Measurements from ENCODE around the gene IL4R. TPM values are rescaled to one million over a fixed set of nuclear protein-coding genes. Genes with fewer than 3 reads are reported as not detected.
A peak's percentile ranks its signal among the peaks of the same experiment; 100 is the strongest.

IL4R gene
- total RNA-seq, 1 donor from 2014 or later: 202 TPM

- H3K36me3 Mint-ChIP-seq (ENCODE audit: low read depth): peaks cover 92% of the 10 kb centered on the region
- ChIA-PET CTCF (no interaction called here), POLR2A (interaction anchor here (0.5 kb wide), 1 partner anchor 26 kb away, joined by 3 read pairs; no protein-coding TSS in a partner anchor)
- H3K27ac Mint-ChIP-seq: peak overlapping the region; percentile 41
- H3K9me3 Mint-ChIP-seq: no peaks in the 10 kb centered on the region
- intact Hi-C loops (cut with micrococcal nuclease): no loop called here
- DNase-seq (no peak), ATAC-seq (ENCODE audit: low read depth) (no peak)
- H3K4me1 Mint-ChIP-seq: peaks cover 35% of the 10 kb centered on the region
- no peak for TF ChIP-seq CTCF (IDR thresholded peaks at IDR 0.05)
- H3K27me3 Mint-ChIP-seq: no peaks in the 10 kb centered on the region
- H3K4me3 Mint-ChIP-seq: no peak overlapping the region
Measured at GRCh38 chr16:27349276-27349675, 35.5 kb downstream of the IL4R start.

GRCh38 chr16:27350006-27350405 is 36.2 kb downstream of the IL4R start:
- peak overlapping the region; percentile 46 for H3K27ac Mint-ChIP-seq
- no peak overlapping the region for H3K4me3 Mint-ChIP-seq
- POLR2A ChIA-PET: no interaction called here

DNA sequence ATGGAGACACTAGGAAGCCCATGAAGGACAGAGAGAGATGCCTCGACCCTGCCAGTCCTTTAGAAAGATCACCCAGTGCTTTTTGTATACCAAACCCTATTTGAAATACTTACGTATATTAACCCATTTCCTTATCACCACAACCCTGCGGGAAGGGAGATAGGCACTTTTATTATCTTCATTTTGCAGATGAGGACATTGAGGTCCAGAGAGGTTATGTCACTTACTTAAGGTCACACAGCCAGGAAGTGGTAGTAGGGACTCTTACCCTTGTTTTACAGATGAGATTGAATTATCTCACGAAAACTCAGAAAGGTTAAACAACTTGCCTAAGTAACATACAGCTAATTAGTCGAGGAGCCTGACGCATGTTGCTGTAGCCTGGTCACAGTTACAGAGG is 38.2 kb downstream of the IL4R start:
- POLR2A ChIA-PET: interaction anchor here (1.2 kb wide), 1 partner anchor 117 kb away, joined by 3 read pairs; no protein-coding TSS in a partner anchor
- intact Hi-C loops (cut with micrococcal nuclease): loop anchor here (5.0 kb wide), 1 partner anchor 35 kb away; no protein-coding TSS in a partner anchor
- no peak overlapping the region for H3K27ac Mint-ChIP-seq

More at GRCh38 chr16:27350006-27350405, 36.2 kb downstream of the IL4R start:
- no peaks in the 10 kb centered on the region for H3K27me3 Mint-ChIP-seq
- ATAC-seq (ENCODE audit: low read depth) (no peak), DNase-seq (no peak)
- CTCF ChIA-PET: interaction anchor here (1.2 kb wide), 1 partner anchor 171 kb away, joined by 3 read pairs; no protein-coding TSS in a partner anchor
- no peaks in the 10 kb centered on the region for H3K9me3 Mint-ChIP-seq
- no peak for TF ChIP-seq CTCF (IDR thresholded peaks at IDR 0.05)
- H3K36me3 Mint-ChIP-seq (ENCODE audit: low read depth): peaks cover 93% of the 10 kb centered on the region
- H3K4me1 Mint-ChIP-seq: peaks cover 33% of the 10 kb centered on the region
- intact Hi-C loops (cut with micrococcal nuclease): loop anchor here (5.0 kb wide), 1 partner anchor 33 kb away; no protein-coding TSS in a partner anchor

GRCh38 chr16:27353853-27354252 is 40.1 kb downstream of the IL4R start:
- no peak for TF ChIP-seq CTCF (IDR thresholded peaks at IDR 0.05)
- ATAC-seq (ENCODE audit: low read depth) (no peak), DNase-seq (no peak)
- intact Hi-C loops (cut with micrococcal nuclease): loop anchor here (5.0 kb wide), 1 partner anchor 37 kb away; no protein-coding TSS in a partner anchor
- Mint-ChIP-seq H3K4me3 (no peak overlapping the region), H3K27ac (no peak overlapping the region), H3K4me1 (peaks cover 6% of the 10 kb centered on the region), H3K36me3 (ENCODE audit: low read depth) (peaks cover 92% of the 10 kb centered on the region), H3K9me3 (no peaks in the 10 kb centered on the region), H3K27me3 (no peaks in the 10 kb centered on the region)
- POLR2A ChIA-PET: no interaction called here
- CTCF ChIA-PET: interaction anchor here (1.2 kb wide), 1 partner anchor 14 kb away, joined by 3 read pairs; no protein-coding TSS in a partner anchor

More for the DNA sequence above, 38.2 kb downstream of the IL4R start:
- no peak overlapping the region for H3K4me3 Mint-ChIP-seq
- H3K27me3 Mint-ChIP-seq: no peaks in the 10 kb centered on the region
- H3K36me3 Mint-ChIP-seq (ENCODE audit: low read depth): peaks cover 94% of the 10 kb centered on the region
- H3K9me3 Mint-ChIP-seq: no peaks in the 10 kb centered on the region
- no peak for TF ChIP-seq CTCF (IDR thresholded peaks at IDR 0.05)
- CTCF ChIA-PET: no interaction called here
- ATAC-seq (ENCODE audit: low read depth): no peak
- peaks cover 17% of the 10 kb centered on the region for H3K4me1 Mint-ChIP-seq
- no peak for DNase-seq

DNA sequence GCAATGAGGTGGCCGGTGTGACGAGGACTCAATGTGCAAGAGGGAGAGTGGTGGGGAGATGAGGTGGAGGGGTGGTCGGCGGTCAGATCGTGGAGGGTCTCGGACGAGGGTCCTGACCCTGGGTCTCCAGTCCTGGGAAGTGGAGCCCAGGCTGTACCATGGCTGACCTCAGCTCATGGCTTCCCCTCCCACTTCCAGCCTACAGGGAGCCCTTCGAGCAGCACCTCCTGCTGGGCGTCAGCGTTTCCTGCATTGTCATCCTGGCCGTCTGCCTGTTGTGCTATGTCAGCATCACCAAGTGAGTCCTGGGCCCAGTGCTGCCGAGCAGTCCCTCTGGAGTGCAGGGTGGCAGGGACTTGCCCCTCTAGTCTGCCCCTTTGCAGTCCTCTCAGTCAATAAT is 41.8 kb downstream of the IL4R start:
- peaks cover 6% of the 10 kb centered on the region for H3K4me1 Mint-ChIP-seq
- H3K9me3 Mint-ChIP-seq: no peaks in the 10 kb centered on the region
- no peak overlapping the region for H3K4me3 Mint-ChIP-seq
- peaks cover 90% of the 10 kb centered on the region for H3K36me3 Mint-ChIP-seq (ENCODE audit: low read depth)
- no peak for TF ChIP-seq CTCF (IDR thresholded peaks at IDR 0.05)
- ChIA-PET CTCF (interaction anchor here (0.7 to 1.4 kb wide), 8 partner anchors 9 to 181 kb away, joined by 3 to 5 read pairs (median 4); no protein-coding TSS in a partner anchor), POLR2A (interaction anchor here (0.6 to 1.8 kb wide), 4 partner anchors 9 to 121 kb away, joined by 3 to 8 read pairs (median 6); no protein-coding TSS in a partner anchor)
- intact Hi-C loops (cut with micrococcal nuclease): loop anchor here (2.0 kb wide), 1 partner anchor 13 kb away; no protein-coding TSS in a partner anchor
- H3K27ac Mint-ChIP-seq: peak overlapping the region; percentile 54
- DNase-seq: no peak
- ATAC-seq (ENCODE audit: low read depth): peak; percentile 56
- H3K27me3 Mint-ChIP-seq: no peaks in the 10 kb centered on the region

Data from activated B cell treated with CpG ODN at 0.5 μM for 24 hours (primary cell).